ENCODE results near the gene CCDC24.

DNA sequence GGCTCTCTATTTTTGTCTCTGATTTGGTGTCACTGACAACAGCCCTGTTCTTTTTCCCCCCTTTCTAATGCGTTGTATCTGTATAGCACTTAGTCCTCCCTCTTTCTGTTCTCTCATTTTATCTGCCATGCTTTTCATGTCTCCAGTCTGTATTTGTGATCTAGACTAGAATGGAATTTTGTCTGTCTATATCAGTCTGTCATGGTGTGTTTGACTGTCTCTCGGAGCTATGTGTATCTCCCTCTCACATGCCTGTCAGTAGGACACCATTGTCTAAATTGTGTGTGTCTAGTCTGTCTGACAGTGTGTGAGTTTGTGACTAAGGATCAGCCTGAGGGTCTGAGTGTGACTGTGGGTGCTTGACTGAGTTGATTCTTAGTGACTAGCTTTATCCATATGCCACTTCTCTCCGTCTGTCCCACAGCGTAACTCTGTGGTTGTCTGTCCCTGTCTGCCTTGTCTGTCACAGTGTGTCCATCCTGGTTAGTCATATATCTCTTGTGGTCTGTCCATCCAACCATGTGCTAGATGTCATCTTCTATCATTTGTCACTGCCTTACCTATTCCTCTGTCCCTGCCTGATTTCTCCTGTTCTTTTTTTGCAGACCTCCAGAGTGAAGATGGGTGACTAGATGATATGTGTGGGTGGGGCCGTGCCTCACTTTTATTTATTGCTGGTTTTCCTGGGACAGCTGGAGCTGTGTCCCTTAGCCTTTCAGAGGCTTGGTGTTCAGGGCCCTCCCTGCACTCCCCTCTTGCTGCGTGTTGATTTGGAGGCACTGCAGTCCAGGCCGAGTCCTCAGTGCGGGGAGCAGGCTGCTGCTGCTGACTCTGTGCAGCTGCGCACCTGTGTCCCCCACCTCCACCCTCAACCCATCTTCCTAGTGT lies 13.8 kb upstream of the CCDC24 start:
- TF ChIP-seq, protein P1, sequence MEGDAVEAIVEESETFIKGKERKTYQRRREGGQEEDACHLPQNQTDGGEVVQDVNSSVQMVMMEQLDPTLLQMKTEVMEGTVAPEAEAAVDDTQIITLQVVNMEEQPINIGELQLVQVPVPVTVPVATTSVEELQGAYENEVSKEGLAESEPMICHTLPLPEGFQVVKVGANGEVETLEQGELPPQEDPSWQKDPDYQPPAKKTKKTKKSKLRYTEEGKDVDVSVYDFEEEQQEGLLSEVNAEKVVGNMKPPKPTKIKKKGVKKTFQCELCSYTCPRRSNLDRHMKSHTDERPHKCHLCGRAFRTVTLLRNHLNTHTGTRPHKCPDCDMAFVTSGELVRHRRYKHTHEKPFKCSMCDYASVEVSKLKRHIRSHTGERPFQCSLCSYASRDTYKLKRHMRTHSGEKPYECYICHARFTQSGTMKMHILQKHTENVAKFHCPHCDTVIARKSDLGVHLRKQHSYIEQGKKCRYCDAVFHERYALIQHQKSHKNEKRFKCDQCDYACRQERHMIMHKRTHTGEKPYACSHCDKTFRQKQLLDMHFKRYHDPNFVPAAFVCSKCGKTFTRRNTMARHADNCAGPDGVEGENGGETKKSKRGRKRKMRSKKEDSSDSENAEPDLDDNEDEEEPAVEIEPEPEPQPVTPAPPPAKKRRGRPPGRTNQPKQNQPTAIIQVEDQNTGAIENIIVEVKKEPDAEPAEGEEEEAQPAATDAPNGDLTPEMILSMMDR (IDR thresholded peaks at IDR 0.05 in 4 of 5, conservative IDR thresholded peaks at IDR 0.05 in 1 of 5) = no peak
- TF ChIP-seq POLR2A (IDR thresholded peaks at IDR 0.05) = no peak

All from gastrocnemius medialis (tissue), 4 donors.